Endothelial cell of umbilical vein (primary cell): ENCODE measurements around the gene GLYATL1B. TPM values are rescaled to one million over a fixed set of nuclear protein-coding genes. Genes with fewer than 3 reads are reported as not detected.

Experiments
- BruUV-seq: library from RNA; stranded (reverse); fragments of 400-500 nt; replicated peaks from 2 replicates; lab custom pipeline; 2021; lab: Mats Ljungman, UMichigan
- CTCF ChIA-PET: fragments of 300-600, 350-600 bp; sonication (Branson Sonifier 250); formaldehyde crosslinking; loops from one replicate; lab custom pipeline; 2021; ENCODE audit warnings: antibody characterized with exemption, inconsistent platforms; lab: Charles Lee
- POLR2A ChIA-PET: fragments of 300-600, 350-600 bp; sonication (Branson Sonifier 250); formaldehyde crosslinking; loops from one replicate; lab custom pipeline; 2021; ENCODE audit warnings: antibody characterized with exemption, inconsistent platforms; lab: Charles Lee
- DNase-seq: peaks from one replicate; pipeline ENCODE4 v3.0.0-alpha.2; 2011; ENCODE audit warnings: low read depth, low spot score
- FAIRE-seq: peaks from 2 replicates; lab custom pipeline; 2011; peaks lifted over from hg19 to GRCh38; lab: Jason Lieb, UNC
- H2AFZ ChIP-seq: 2 replicates; pipeline ENCODE4 v1.6.0; 2012; ENCODE audit warnings: low read depth, low read length, control low read depth, inconsistent platforms
- H3K27ac ChIP-seq: 2 replicates; pipeline ENCODE4 v1.5.1; 2011; ENCODE audit warnings: low read depth, mild to moderate bottlenecking, control low read depth, low read length, moderate library complexity; ENCODE audit not compliant: insufficient read depth
- H3K27me3 ChIP-seq, 2 experiments: 2 replicates each; pipeline versions ENCODE4 v1.6.0 to v1.6.1; 2011; ENCODE audit warnings: low read length in 2 of 2, mixed read lengths in 1 of 2; ENCODE audit not compliant: control insufficient read depth in 2 of 2, insufficient read depth in 2 of 2
- H3K36me3 ChIP-seq, 2 experiments: 2 replicates in 1 of 2; 3 replicates in 1 of 2; pipeline ENCODE4 v1.5.1; 2011; ENCODE audit warnings: low read length in 2 of 2, mild to moderate bottlenecking in 1 of 2, moderate library complexity in 1 of 2; ENCODE audit not compliant: control insufficient read depth in 2 of 2, insufficient read depth in 2 of 2; ENCODE audit errors: extremely low read depth in 1 of 2
- H3K4me1 ChIP-seq: 3 replicates; pipeline ENCODE4 v1.5.1; 2011; ENCODE audit warnings: mild to moderate bottlenecking, low read length; ENCODE audit not compliant: control insufficient read depth, insufficient read depth; ENCODE audit errors: extremely low read depth
- H3K4me2 ChIP-seq: 2 replicates; pipeline ENCODE4 v1.6.1; 2011; ENCODE audit warnings: low read length, control low read depth, mixed read lengths; ENCODE audit not compliant: insufficient read depth
- H3K4me3 ChIP-seq, 3 experiments: fragments of 200-600 bp in 1 of 3; sonication (generic), shearing (Covaris generic) in 1 of 3; replicated peaks in 1 of 3; 2 replicates each; pipeline ENCODE4 v1.5.1; 2011 to 2016; ENCODE audit warnings: control low read depth in 3 of 3, low read length in 3 of 3, mild to moderate bottlenecking in 2 of 3, inconsistent platforms in 1 of 3, low read depth in 1 of 3, moderate library complexity in 1 of 3; ENCODE audit not compliant: insufficient read depth in 1 of 3
- H3K79me2 ChIP-seq: 2 replicates; pipeline ENCODE4 v1.6.0; 2012; ENCODE audit warnings: low read length, inconsistent platforms; ENCODE audit not compliant: control insufficient read depth, insufficient read depth
- H3K9ac ChIP-seq: replicated peaks from 2 replicates; pipeline ENCODE3; 2011; ENCODE audit warnings: low read length, control low read depth; ENCODE audit not compliant: insufficient read depth; ENCODE audit errors: extremely low read depth
- H3K9me1 ChIP-seq: replicated peaks from 3 replicates; pipeline ENCODE4 v1.6.0; 2011; ENCODE audit warnings: mild to moderate bottlenecking, low read length; ENCODE audit not compliant: control insufficient read depth, insufficient read depth; ENCODE audit errors: extremely low read depth
- H3K9me3 ChIP-seq: replicated peaks from 2 replicates; pipeline ENCODE4 v1.5.1; 2012; ENCODE audit warnings: low read length, inconsistent platforms; ENCODE audit not compliant: control insufficient read depth, insufficient read depth
- H4K20me1 ChIP-seq: replicated peaks from 2 replicates; pipeline ENCODE3; 2011; ENCODE audit warnings: mild to moderate bottlenecking, low read length; ENCODE audit not compliant: control insufficient read depth, insufficient read depth; ENCODE audit errors: extremely low read depth
- EZH2 ChIP-seq: IDR thresholded peaks from 2 replicates; pipeline ENCODE4 v1.6.1; 2012; ENCODE audit warnings: borderline replicate concordance, low read depth, mild to moderate bottlenecking, moderate library complexity, low read length, inconsistent platforms; ENCODE audit not compliant: severe bottlenecking
- FOS ChIP-seq: IDR thresholded peaks from 2 replicates; pipeline ENCODE4 v1.6.1; 2011; ENCODE audit warnings: mild to moderate bottlenecking, low read length, moderate library complexity, borderline replicate concordance; ENCODE audit not compliant: insufficient read depth
- GATA2 ChIP-seq: IDR thresholded peaks from 2 replicates; pipeline ENCODE4 v1.7.0; 2011; ENCODE audit warnings: low read depth, mild to moderate bottlenecking, moderate library complexity, mixed read lengths, low read length; ENCODE audit not compliant: insufficient read length, insufficient read depth
- JUN ChIP-seq: IDR thresholded peaks from 2 replicates; pipeline ENCODE4 v1.6.1; 2011; ENCODE audit warnings: borderline replicate concordance, low read depth; ENCODE audit not compliant: insufficient read length, insufficient read depth
- MYC ChIP-seq: IDR thresholded peaks from one replicate; pipeline ENCODE4 v1.6.1; 2011; ENCODE audit warnings: mild to moderate bottlenecking, low read depth, low read length
- POLR2A ChIP-seq: IDR thresholded peaks from 2 replicates; pipeline ENCODE4 v1.6.1; 2012; ENCODE audit warnings: low read depth, mild to moderate bottlenecking, control low read depth, low read length
- POLR2AphosphoS5 ChIP-seq: IDR thresholded peaks from 2 replicates; pipeline ENCODE4 v1.6.1; 2012; ENCODE audit warnings: low read depth, mild to moderate bottlenecking, control low read depth, low read length, moderate library complexity; ENCODE audit not compliant: insufficient read depth
- dilution Hi-C: fragments of 300-500 bp; cut with MboI; formaldehyde crosslinking; loops from one replicate; pipeline ENCODE4 v1.15.0; 2019; ENCODE audit warnings: low sequenced_read_pairs; ENCODE audit not compliant: extremely low pct_ligation_motif_present
- intact Hi-C: fragments of 100-400 bp; cut with micrococcal nuclease; formaldehyde crosslinking; loops from one replicate; pipeline ENCODE4 v1.10.0; 2022
- polyA plus RNA-seq, 4 experiments: library from polyadenylated mRNA; depleted of rRNA in 3 of 4; stranded (reverse) in 3 of 4; unstranded in 1 of 4; fragments of >200 nt; gene quantifications; 2 replicates each; pipeline versions ENCODE4 v1.2.1 to v1.2.3, GENCODE V29; 2011 to 2012; ENCODE audit warnings: missing spikeins in 1 of 4
- total RNA-seq: library from RNA; stranded (reverse); gene quantifications from 2 replicates; pipeline ENCODE4 v1.2.3, GENCODE V29; 2021
- TF ChIP-seq, protein P1 (sequence below): IDR thresholded peaks from 2 replicates; pipeline ENCODE4 v1.6.1; 2011; ENCODE audit not compliant: insufficient read depth, insufficient read length
- TF ChIP-seq, protein P2 (sequence below), 2 donors: IDR thresholded peaks; 1 replicate in 1 of 2; 2 replicates in 1 of 2; pipeline ENCODE4 v1.5.1; 2011; ENCODE audit warnings: low read length in 2 of 2, mild to moderate bottlenecking in 2 of 2, moderate library complexity in 2 of 2, control low read depth in 1 of 2, inconsistent platforms in 1 of 2, low read depth in 1 of 2; ENCODE audit not compliant: insufficient read depth in 1 of 2; ENCODE audit errors: extremely low read depth in 1 of 2

GLYATL1B gene
- total and polyA plus RNA-seq, 2 donors (not counting 3 experiments of a cell fraction or from before 2014, with no cell fraction given) = not detected

DNA sequence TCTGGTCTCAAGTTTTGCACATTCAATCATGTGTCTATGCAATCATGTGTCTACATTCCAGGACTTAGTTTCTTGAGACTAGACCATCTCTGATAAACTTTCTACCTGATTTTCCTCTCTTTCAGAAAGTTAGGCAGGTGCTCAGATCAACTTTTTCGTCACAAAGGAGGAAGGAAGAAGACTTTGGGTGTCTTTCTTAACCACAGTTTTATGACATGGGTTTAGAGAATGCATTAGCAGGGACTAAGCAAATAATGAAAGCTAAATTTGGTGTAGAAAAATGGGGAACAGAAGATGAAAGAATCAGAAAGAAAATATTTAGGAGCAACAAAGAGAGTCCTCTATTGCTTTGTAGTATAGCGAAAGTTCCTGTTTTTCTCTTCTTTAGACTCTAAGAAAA, 7.7 kb upstream of the GLYATL1B start:
- no peak for DNase-seq
- no peaks in the 10 kb centered on the region for H3K4me1 ChIP-seq
- H3K9me1 ChIP-seq = no peaks in the 10 kb centered on the region
- H3K9me3 ChIP-seq = no peaks in the 10 kb centered on the region
- H3K4me3 ChIP-seq = no peak overlapping the region
- no peaks in the 10 kb centered on the region for H3K79me2 ChIP-seq
- H2AFZ ChIP-seq = no peak overlapping the region
- no peak for FAIRE-seq
- intact Hi-C loops = no loop called here
- no peak overlapping the region for H3K9ac ChIP-seq
- ChIA-PET CTCF (interaction anchor here (2.2 to 2.4 kb wide), 2 partner anchors 20 to 79 kb away, joined by 7 to 8 read pairs; no protein-coding TSS in a partner anchor), POLR2A (no interaction called here)
- H4K20me1 ChIP-seq = no peaks in the 10 kb centered on the region
- no peaks in the 10 kb centered on the region for H3K36me3 ChIP-seq
- H3K27ac ChIP-seq = no peak overlapping the region
- H3K4me2 ChIP-seq = no peak overlapping the region
- peaks cover 0 to 3% of the 10 kb centered on the region in 2 experiments for H3K27me3 ChIP-seq
- BruUV-seq = no TSS peak
- dilution Hi-C loops = no loop called here
- no peak for TF ChIP-seq JUN
- TF ChIP-seq EZH2 = no peak
- TF ChIP-seq FOS = no peak
- TF ChIP-seq, protein P1, sequence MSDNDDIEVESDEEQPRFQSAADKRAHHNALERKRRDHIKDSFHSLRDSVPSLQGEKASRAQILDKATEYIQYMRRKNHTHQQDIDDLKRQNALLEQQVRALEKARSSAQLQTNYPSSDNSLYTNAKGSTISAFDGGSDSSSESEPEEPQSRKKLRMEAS = no peak
- no peak for TF ChIP-seq POLR2A
- no peak for TF ChIP-seq POLR2AphosphoS5

DNA sequence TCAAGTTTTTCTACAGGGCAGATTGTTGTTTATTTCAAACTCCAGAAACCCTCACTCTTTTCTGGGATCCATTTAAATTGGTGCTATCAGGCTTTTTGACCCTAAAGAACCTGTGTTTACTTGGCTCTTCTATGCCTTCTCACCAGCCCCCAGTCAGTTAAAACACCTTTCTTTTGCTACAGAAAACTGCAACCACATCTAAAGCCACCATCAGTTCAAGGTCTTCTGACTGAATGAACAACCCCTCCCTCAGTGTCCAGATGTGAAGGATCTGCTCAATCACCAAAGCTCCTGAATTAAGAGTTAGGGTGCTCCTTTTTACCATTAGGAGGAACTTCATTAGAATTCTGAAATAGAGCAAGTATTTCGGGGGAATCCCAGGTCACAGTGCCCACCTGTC, 7.0 kb upstream of the GLYATL1B start:
- no peak for TF ChIP-seq POLR2AphosphoS5
- TF ChIP-seq JUN = no peak
- no peak for TF ChIP-seq FOS
- TF ChIP-seq, protein P2, sequence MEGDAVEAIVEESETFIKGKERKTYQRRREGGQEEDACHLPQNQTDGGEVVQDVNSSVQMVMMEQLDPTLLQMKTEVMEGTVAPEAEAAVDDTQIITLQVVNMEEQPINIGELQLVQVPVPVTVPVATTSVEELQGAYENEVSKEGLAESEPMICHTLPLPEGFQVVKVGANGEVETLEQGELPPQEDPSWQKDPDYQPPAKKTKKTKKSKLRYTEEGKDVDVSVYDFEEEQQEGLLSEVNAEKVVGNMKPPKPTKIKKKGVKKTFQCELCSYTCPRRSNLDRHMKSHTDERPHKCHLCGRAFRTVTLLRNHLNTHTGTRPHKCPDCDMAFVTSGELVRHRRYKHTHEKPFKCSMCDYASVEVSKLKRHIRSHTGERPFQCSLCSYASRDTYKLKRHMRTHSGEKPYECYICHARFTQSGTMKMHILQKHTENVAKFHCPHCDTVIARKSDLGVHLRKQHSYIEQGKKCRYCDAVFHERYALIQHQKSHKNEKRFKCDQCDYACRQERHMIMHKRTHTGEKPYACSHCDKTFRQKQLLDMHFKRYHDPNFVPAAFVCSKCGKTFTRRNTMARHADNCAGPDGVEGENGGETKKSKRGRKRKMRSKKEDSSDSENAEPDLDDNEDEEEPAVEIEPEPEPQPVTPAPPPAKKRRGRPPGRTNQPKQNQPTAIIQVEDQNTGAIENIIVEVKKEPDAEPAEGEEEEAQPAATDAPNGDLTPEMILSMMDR (IDR thresholded peaks at IDR 0.05; ENCODE audit: extremely low read depth in 1 of 2, insufficient read depth in 1 of 2, low read depth in 1 of 2, low read length in 2 of 2) = no peak
- TF ChIP-seq MYC = no peak
- TF ChIP-seq POLR2A = no peak
- TF ChIP-seq GATA2 = no peak
- TF ChIP-seq, protein P1 = no peak
- no peak for TF ChIP-seq EZH2
- Histone ChIP-seq H3K9me1 (no peaks in the 10 kb centered on the region), H3K27ac (no peak overlapping the region), H3K79me2 (no peaks in the 10 kb centered on the region), H4K20me1 (no peaks in the 10 kb centered on the region), H3K9ac (no peak overlapping the region), H3K27me3 (peaks cover 0 to 4% of the 10 kb centered on the region in 2 experiments), H3K4me1 (no peaks in the 10 kb centered on the region), H2AFZ (no peak overlapping the region), H3K4me2 (no peak overlapping the region), H3K4me3 (no peak overlapping the region), H3K9me3 (no peaks in the 10 kb centered on the region), H3K36me3 (no peaks in the 10 kb centered on the region)
- intact Hi-C loops = no loop called here
- DNase-seq = no peak
- CTCF ChIA-PET = interaction anchor here (2.2 to 2.4 kb wide), 2 partner anchors 21 to 79 kb away, joined by 7 to 8 read pairs; no protein-coding TSS in a partner anchor
- POLR2A ChIA-PET = no interaction called here
- no TSS peak for BruUV-seq
- dilution Hi-C loops = no loop called here
- no peak for FAIRE-seq
